Nephron progenitor cell (in vitro differentiated cells): ENCODE data around the gene DLGAP3.
A peak's percentile ranks its signal among the peaks of the same experiment; 100 is the strongest.

Source experiments
- DNase-seq: peaks from one replicate; pipeline ENCODE4 v3.0.0; 2021
- H3K27ac Mint-ChIP-seq: 2 replicates; pipeline ENCODE4 v1.8.0; 2021; ENCODE audit warnings: mild to moderate bottlenecking, moderate library complexity, mixed read lengths
- H3K27me3 Mint-ChIP-seq: 2 replicates; pipeline ENCODE4 v1.8.0; 2021; ENCODE audit warnings: mild to moderate bottlenecking, low read depth, mixed read lengths; ENCODE audit not compliant: poor library complexity
- H3K36me3 Mint-ChIP-seq: 2 replicates; pipeline ENCODE4 v1.8.0; 2021; ENCODE audit warnings: low read depth, mixed read lengths
- H3K4me1 Mint-ChIP-seq: 2 replicates; pipeline ENCODE4 v1.8.0; 2021; ENCODE audit warnings: mixed read lengths
- H3K4me3 Mint-ChIP-seq: 2 replicates; pipeline ENCODE4 v1.8.0; 2021; ENCODE audit warnings: mild to moderate bottlenecking, moderate library complexity, mixed read lengths
- H3K9me3 Mint-ChIP-seq: 2 replicates; pipeline ENCODE4 v1.8.0; 2021; ENCODE audit warnings: mild to moderate bottlenecking, moderate library complexity, mixed read lengths
- CTCF ChIP-seq: fragments of 200-600 bp; sonication (generic); IDR thresholded peaks from 2 replicates; pipeline ENCODE4 v1.5.0; 2021; ENCODE audit warnings: antibody characterized with exemption

Gene DLGAP3

GRCh38 chr1:34833711-34834110, 95.7 kb downstream of the DLGAP3 start:
- Mint-ChIP-seq H3K9me3 (no peaks in the 10 kb centered on the region), H3K27ac (no peak overlapping the region), H3K4me3 (no peak overlapping the region), H3K27me3 (peaks cover 3% of the 10 kb centered on the region), H3K4me1 (peaks cover 14% of the 10 kb centered on the region), H3K36me3 (no peaks in the 10 kb centered on the region)
- DNase-seq, result no peak
- TF ChIP-seq CTCF, result no peak

GRCh38 chr1:34831721-34832246, 97.7 kb downstream of the DLGAP3 start:
- H3K27me3 Mint-ChIP-seq, result peaks cover 14% of the 10 kb centered on the region
- no peaks in the 10 kb centered on the region for H3K9me3 Mint-ChIP-seq
- H3K4me1 Mint-ChIP-seq, result peaks cover 19% of the 10 kb centered on the region
- H3K4me3 Mint-ChIP-seq, result no peak overlapping the region
- no peak overlapping the region for H3K27ac Mint-ChIP-seq
- no peaks in the 10 kb centered on the region for H3K36me3 Mint-ChIP-seq
- TF ChIP-seq CTCF, result no peak
- DNase-seq, result no peak

- Mint-ChIP-seq H3K27me3 (peaks cover 14% of the 10 kb centered on the region), H3K4me3 (no peak overlapping the region), H3K9me3 (no peaks in the 10 kb centered on the region), H3K27ac (no peak overlapping the region), H3K4me1 (peaks cover 12% of the 10 kb centered on the region), H3K36me3 (no peaks in the 10 kb centered on the region)
- no peak for TF ChIP-seq CTCF
- no peak for DNase-seq
These were observed 100.2 kb downstream of the DLGAP3 start for GRCh38 chr1:34829250-34829649.

- peaks cover 12% of the 10 kb centered on the region for H3K4me1 Mint-ChIP-seq
- no peaks in the 10 kb centered on the region for H3K36me3 Mint-ChIP-seq
- TF ChIP-seq CTCF, result no peak
- no peaks in the 10 kb centered on the region for H3K9me3 Mint-ChIP-seq
- DNase-seq, result no peak
- peaks cover 11% of the 10 kb centered on the region for H3K27me3 Mint-ChIP-seq
- H3K27ac Mint-ChIP-seq, result no peak overlapping the region
- H3K4me3 Mint-ChIP-seq, result no peak overlapping the region
These were observed 100.8 kb downstream of the DLGAP3 start for GRCh38 chr1:34828611-34829010.

GRCh38 chr1:34827341-34827941, 102.0 kb downstream of the DLGAP3 start:
- no peak overlapping the region for H3K4me3 Mint-ChIP-seq
- H3K9me3 Mint-ChIP-seq, result no peaks in the 10 kb centered on the region

More at GRCh38 chr1:34827341-34827941, 102.0 kb downstream of the DLGAP3 start:
- H3K27ac Mint-ChIP-seq, result peak overlapping the region; percentile 1
- H3K4me1 Mint-ChIP-seq, result peaks cover 12% of the 10 kb centered on the region
- no peak for TF ChIP-seq CTCF
- H3K36me3 Mint-ChIP-seq, result no peaks in the 10 kb centered on the region
- DNase-seq, result no peak
- peaks cover 11% of the 10 kb centered on the region for H3K27me3 Mint-ChIP-seq
